ENCODE data around the gene SLC12A3. TPM values are rescaled to one million over a fixed set of nuclear protein-coding genes. Genes with fewer than 3 reads are reported as not detected.

Gene SLC12A3
- total and polyA plus RNA-seq, 2 of the 8 experiments (the other 6 are each of a cell fraction or from before 2014, with no cell fraction given), result not detected

GRCh38 chr16:56891685-56892084 is 26.7 kb downstream of the SLC12A3 start:
- Histone ChIP-seq H2BK20ac (ENCODE audit: low read length) (no peak overlapping the region), H4K91ac (replicated peaks; ENCODE audit: insufficient read length, low read length) (no peak overlapping the region), H3K79me2 (ENCODE audit: control insufficient read depth in 1 of 2, insufficient read depth in 2 of 2, low read length in 2 of 2) (no peaks in the 10 kb centered on the region), H2BK12ac (ENCODE audit: low read depth, low read length) (no peak overlapping the region), H4K5ac (ENCODE audit: insufficient read length, low read depth, low read length) (no peak overlapping the region), H3K4me1 (replicated peaks in 1 of 4; ENCODE audit: control insufficient read depth in 3 of 4, insufficient read depth in 4 of 4, low read length in 3 of 4) (no peaks in the 10 kb centered on the region), H3K27ac (ENCODE audit: low read depth, low read length) (no peak overlapping the region), H2AFZ (ENCODE audit: low read length) (no peak overlapping the region), H4K8ac (ENCODE audit: extremely low read depth, insufficient read depth, low read length) (no peak overlapping the region; the same call in 1 of the 2 replicates), H2BK15ac (ENCODE audit: low read length) (no peak overlapping the region), H2AK5ac (ENCODE audit: low read depth, low read length) (no peak overlapping the region), H2BK5ac (ENCODE audit: low read depth, low read length) (no peak overlapping the region), H3K9me3 (ENCODE audit: insufficient read depth in 2 of 2, low read depth in 1 of 2, low read length in 1 of 2) (peaks cover 0 to 4% of the 10 kb centered on the region in 2 experiments; a peak in 2 of 4 replicates), H3K36me3 (ENCODE audit: control insufficient read depth in 2 of 4, insufficient read depth in 4 of 4, low read length in 3 of 4) (no peaks in the 10 kb centered on the region), H3K23ac (ENCODE audit: insufficient read length) (no peak overlapping the region), H3K56ac (replicated peaks; ENCODE audit: insufficient read length, low read depth, low read length) (no peak overlapping the region), H2BK120ac (replicated peaks; ENCODE audit: low read depth, low read length) (no peak overlapping the region), H3K79me1 (ENCODE audit: low read depth, low read length) (no peaks in the 10 kb centered on the region), H3K27me3 (replicated peaks in 1 of 4; ENCODE audit: control insufficient read depth in 3 of 4, extremely low read depth in 1 of 4, insufficient read depth in 3 of 4, low read length in 3 of 4) (no peaks in the 10 kb centered on the region), H3K14ac (ENCODE audit: insufficient read length) (no peak overlapping the region), H3K23me2 (ENCODE audit: low read depth, low read length) (no peaks in the 10 kb centered on the region), H3K4ac (replicated peaks; ENCODE audit: insufficient read length, low read depth, low read length) (no peak overlapping the region), H3K9ac (replicated peaks in 1 of 4; ENCODE audit: extremely low read depth in 1 of 4, low read depth in 3 of 4, low read length in 3 of 4) (no peak overlapping the region), H4K20me1 (replicated peaks in 1 of 2; ENCODE audit: control insufficient read depth in 1 of 2, insufficient read depth in 2 of 2, low read length in 2 of 2) (no peaks in the 10 kb centered on the region), H3K18ac (ENCODE audit: extremely low read depth, low read length) (no peak overlapping the region), H3K4me3 (ENCODE audit: extremely low read depth in 1 of 4, insufficient read depth in 2 of 4, low read depth in 3 of 4, low read length in 4 of 4) (no peak overlapping the region), H3K4me2 (ENCODE audit: insufficient read depth in 1 of 2, low read depth in 2 of 2, low read length in 2 of 2) (no peak overlapping the region)
- DNase-seq (ENCODE audit: low read depth in 1 of 2, low spot score in 2 of 2) (no peak), FAIRE-seq (no peak)
- ChIA-PET CTCF (ENCODE audit: partially characterized antibody) (interaction anchor here (0.6 to 2.7 kb wide), 4 partner anchors 28 to 1615 kb away, joined by 3 to 7 read pairs (median 4); partner anchors contain the start of gene SLC12A3), POLR2A (ENCODE audit: partially characterized antibody) (interaction anchor here (1.0 to 5.5 kb wide), 3 partner anchors 39 to 52 kb away, joined by 3 to 18 read pairs (median 4); partner anchors contain the start of gene HERPUD1)
- 91% methylated on average over 11 of the region's 11 CpGs; no CpG with 5 or more reads in 1 of the 2 experiments for WGBS, 2 experiments (ENCODE audit: extremely low coverage in 1 of 2, insufficient coverage in 1 of 2, insufficient read length in 1 of 2, insufficient replicate concordance in 2 of 2, low coverage in 1 of 2, low lambda C conversion rate in 2 of 2, missing lambda C conversion rate in 1 of 2)
- TF ChIP-seq TCF12 (IDR thresholded peaks at IDR 0.05; ENCODE audit: low read depth, low read length) (no peak), FOSL1 (IDR thresholded peaks at IDR 0.05; ENCODE audit: insufficient read depth, low read depth, low read length) (no peak), TEAD4 (IDR thresholded peaks at IDR 0.05; ENCODE audit: low read depth, low read length) (no peak), BRCA1 (IDR thresholded peaks at IDR 0.05; ENCODE audit: low read depth, low read length) (no peak), CHD1 (IDR thresholded peaks at IDR 0.05; ENCODE audit: low read depth, low read length) (no peak), EGR1 (IDR thresholded peaks at IDR 0.05; ENCODE audit: borderline replicate concordance, low read depth, low read length) (no peak), POLR2AphosphoS5 (IDR thresholded peaks at IDR 0.05; ENCODE audit: low read depth, low read length) (no peak), CBX5 (IDR thresholded peaks at IDR 0.05; ENCODE audit: low read depth, low read length) (no peak), RNF2 (IDR thresholded peaks at IDR 0.05; ENCODE audit: borderline replicate concordance, low read depth, low read length, missing control alignments, poor library complexity, severe bottlenecking) (no peak), SRF (IDR thresholded peaks at IDR 0.05; ENCODE audit: low read depth, low read length) (no peak), HDAC6 (IDR thresholded peaks at IDR 0.05; ENCODE audit: low read depth, low read length) (no peak), KDM4A (IDR thresholded peaks at IDR 0.05; ENCODE audit: low read depth, low read length, severe bottlenecking) (no peak), SIX5 (IDR thresholded peaks at IDR 0.05; ENCODE audit: low read depth, low read length) (no peak), NANOG (IDR thresholded peaks at IDR 0.05; ENCODE audit: insufficient read depth, low read depth, low read length, poor library complexity, severe bottlenecking) (no peak), TAF1 (IDR thresholded peaks at IDR 0.05; ENCODE audit: low read depth, low read length) (no peak)

Data from H1 (cell line).